Erythroblast (primary cell): ENCODE measurements around the gene EIF4G3.

Experiments used
- GATA1 ChIP-seq: IDR thresholded peaks from 2 replicates; pipeline ENCODE4 v1.6.1; 2011; ENCODE audit warnings: low read depth, mild to moderate bottlenecking, control low read depth, low read length, moderate library complexity
- POLR2A ChIP-seq: IDR thresholded peaks from 2 replicates; pipeline ENCODE4 v1.6.1; 2011; ENCODE audit warnings: mild to moderate bottlenecking, low read length

DNA sequence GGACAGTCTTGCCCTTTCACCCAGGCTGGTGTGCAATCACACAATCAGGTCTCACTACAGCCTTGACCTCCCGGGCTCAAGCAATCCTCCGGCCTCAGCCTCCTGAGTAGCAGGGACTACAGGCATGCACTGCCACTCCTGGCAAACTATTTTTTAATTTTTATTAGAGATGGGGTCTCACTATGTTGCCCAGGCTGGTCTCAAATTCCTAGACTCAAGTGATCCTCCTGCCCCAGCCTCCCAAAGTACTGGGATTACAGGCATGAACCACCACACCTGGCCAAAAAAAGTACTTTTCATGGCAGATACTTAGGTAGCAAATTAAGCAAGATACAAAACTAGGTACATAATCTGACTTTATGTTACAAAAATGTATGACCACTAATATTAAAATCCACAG, 8.3 kb downstream of the EIF4G3 start:
- TF ChIP-seq POLR2A (no peak), GATA1 (no peak)
